Natural killer cell (primary cell): ENCODE data around the gene DNAJB9. TPM values are rescaled to one million over a fixed set of nuclear protein-coding genes. Genes with fewer than 3 reads are reported as not detected.

ENCODE experiments used
- ATAC-seq, 3 donors: fragments of 150-1000 bp in 2 of 3; fragments of 200-7000 bp in 1 of 3; cut with Tn5 transposase; 1 replicate in 1 of 3; 2 replicates in 2 of 3; pipeline ENCODE4 v1.10.0; 2021; ENCODE audit warnings: mild to moderate bottlenecking in 2 of 3, moderate library complexity in 2 of 3
- DNase-seq, 2 donors: peaks; one replicate each; pipeline versions ENCODE4 v3.0.0 to v3.0.0-alpha.2; 2013 to 2021; ENCODE audit warnings: mixed read lengths in 1 of 2
- H3K27ac ChIP-seq: one replicate; pipeline ENCODE4 v1.5.1; 2013; ENCODE audit warnings: mild to moderate bottlenecking, low read length
- H3K27me3 ChIP-seq: one replicate; pipeline ENCODE4 v1.6.1; 2013; ENCODE audit warnings: low read length; ENCODE audit not compliant: control insufficient read depth, insufficient read depth
- H3K36me3 ChIP-seq: one replicate; pipeline ENCODE4 v1.6.1; 2013; ENCODE audit warnings: low read length; ENCODE audit not compliant: control insufficient read depth, insufficient read depth
- H3K4me1 ChIP-seq: one replicate; pipeline ENCODE4 v1.6.1; 2013; ENCODE audit warnings: low read length; ENCODE audit not compliant: control insufficient read depth, insufficient read depth
- H3K4me3 ChIP-seq: one replicate; pipeline ENCODE4 v1.5.1; 2013; ENCODE audit warnings: low read length
- H3K9me3 ChIP-seq: one replicate; pipeline ENCODE4 v1.6.1; 2013; ENCODE audit warnings: low read length; ENCODE audit not compliant: control insufficient read depth, insufficient read depth
- H3K27ac Mint-ChIP-seq, 2 donors: one replicate each; pipeline ENCODE4 v1.8.0; 2022; ENCODE audit warnings: mild to moderate bottlenecking in 2 of 2, mixed read lengths in 2 of 2, moderate library complexity in 1 of 2
- H3K27me3 Mint-ChIP-seq, 2 donors: one replicate each; pipeline ENCODE4 v1.8.0; 2022; ENCODE audit warnings: low read depth in 2 of 2, mixed read lengths in 2 of 2
- H3K36me3 Mint-ChIP-seq: one replicate; pipeline ENCODE4 v1.8.0; 2022; ENCODE audit warnings: mixed read lengths
- H3K4me1 Mint-ChIP-seq, 2 donors: one replicate each; pipeline ENCODE4 v1.8.0; 2022; ENCODE audit warnings: mixed read lengths in 2 of 2
- H3K4me3 Mint-ChIP-seq: one replicate; pipeline ENCODE4 v1.8.0; 2022; ENCODE audit warnings: mild to moderate bottlenecking, moderate library complexity, mixed read lengths
- H3K9me3 Mint-ChIP-seq, 2 donors: one replicate each; pipeline ENCODE4 v1.8.0; 2022; ENCODE audit warnings: mixed read lengths in 2 of 2
- CTCF ChIP-seq: fragments of 200-600 bp; IDR thresholded peaks from one replicate; pipeline ENCODE4 v1.8.0; 2022; ENCODE audit warnings: antibody characterized with exemption
- WGBS: methylation state at CpG from one replicate; pipeline ENCODE4 v1.1.7; 2013; ENCODE audit warnings: missing lambda C conversion rate; ENCODE audit not compliant: insufficient coverage; 5-methylcytosine and 5-hydroxymethylcytosine counted together
- intact Hi-C: fragments of 100-400 bp; cut with micrococcal nuclease; formaldehyde crosslinking; loops from one replicate; pipeline ENCODE4 v1.14.2; 2022
- total RNA-seq, 4 donors: library from RNA; stranded (reverse); fragments of 120-200 nt in 1 of 4; gene quantifications; one replicate each; pipeline versions ENCODE4 v1.2.3 to v1.2.4, GENCODE V29; 2013 to 2022

Gene DNAJB9
- total RNA-seq, 3 donors from 2014 or later (not counting 1 experiment from before 2014, with no cell fraction given) = 33.9 to 44.5 (median 43.1) TPM

GRCh38 chr7:108590606-108591005 is 20.9 kb downstream of the DNAJB9 start:
- Histone ChIP-seq H3K4me3 (no peak overlapping the region), H3K27ac (no peak overlapping the region), H3K36me3 (no peaks in the 10 kb centered on the region), H3K27me3 (no peaks in the 10 kb centered on the region), H3K4me1 (no peaks in the 10 kb centered on the region), H3K9me3 (no peaks in the 10 kb centered on the region)
- Mint-ChIP-seq H3K27me3 (peaks cover 5 to 12% of the 10 kb centered on the region in 2 donors), H3K9me3 (no peaks in the 10 kb centered on the region), H3K4me3 (no peak overlapping the region), H3K4me1 (no peaks in the 10 kb centered on the region), H3K36me3 (no peaks in the 10 kb centered on the region), H3K27ac (no peak overlapping the region)
- DNase-seq (no peak), ATAC-seq (no peak)
- intact Hi-C loops = no loop called here
- TF ChIP-seq CTCF = no peak
- WGBS = 85% methylated on average over 2 of the region's 2 CpGs

GRCh38 chr7:108592646-108593201 is 23.1 kb downstream of the DNAJB9 start:
- 80% methylated on average over 3 of the region's 3 CpGs for WGBS
- Histone ChIP-seq H3K9me3 (no peaks in the 10 kb centered on the region), H3K27me3 (no peaks in the 10 kb centered on the region), H3K4me1 (no peaks in the 10 kb centered on the region), H3K36me3 (no peaks in the 10 kb centered on the region), H3K27ac (no peak overlapping the region), H3K4me3 (no peak overlapping the region)
- no peak for TF ChIP-seq CTCF
- Mint-ChIP-seq H3K27me3 (peaks cover 0 to 3% of the 10 kb centered on the region in 2 donors), H3K27ac (no peak overlapping the region), H3K4me1 (no peaks in the 10 kb centered on the region), H3K36me3 (no peaks in the 10 kb centered on the region), H3K4me3 (no peak overlapping the region), H3K9me3 (no peaks in the 10 kb centered on the region)
- DNase-seq = no peak
- intact Hi-C loops = no loop called here
- no peak for ATAC-seq

- no peak overlapping the region for H3K4me3 Mint-ChIP-seq
- Histone ChIP-seq H3K27ac (no peak overlapping the region), H3K4me1 (no peaks in the 10 kb centered on the region), H3K9me3 (no peaks in the 10 kb centered on the region), H3K27me3 (no peaks in the 10 kb centered on the region), H3K4me3 (no peak overlapping the region), H3K36me3 (no peaks in the 10 kb centered on the region)
- H3K27ac Mint-ChIP-seq = no peak overlapping the region
- 94% methylated on average over 4 of the region's 4 CpGs for WGBS
- H3K36me3 Mint-ChIP-seq = no peaks in the 10 kb centered on the region
- ATAC-seq (no peak), DNase-seq (no peak)
- no peak for TF ChIP-seq CTCF
- H3K4me1 Mint-ChIP-seq = no peaks in the 10 kb centered on the region
- intact Hi-C loops = no loop called here
- H3K9me3 Mint-ChIP-seq = no peaks in the 10 kb centered on the region
- peaks cover 12 to 28% of the 10 kb centered on the region in 2 donors for H3K27me3 Mint-ChIP-seq
Measured at GRCh38 chr7:108596560-108596959, 26.9 kb downstream of the DNAJB9 start.

- Histone ChIP-seq H3K9me3 (no peaks in the 10 kb centered on the region), H3K36me3 (no peaks in the 10 kb centered on the region), H3K27ac (no peak overlapping the region), H3K4me3 (no peak overlapping the region), H3K27me3 (no peaks in the 10 kb centered on the region), H3K4me1 (no peaks in the 10 kb centered on the region)
- DNase-seq = no peak
- no peak for TF ChIP-seq CTCF
- no peak overlapping the region for H3K4me3 Mint-ChIP-seq
- ATAC-seq = no peak
- H3K27me3 Mint-ChIP-seq = peaks cover 12 to 28% of the 10 kb centered on the region in 2 donors
- intact Hi-C loops = no loop called here
- H3K4me1 Mint-ChIP-seq = no peaks in the 10 kb centered on the region
- 88% methylated on average over 1 of the region's 2 CpGs for WGBS
- H3K36me3 Mint-ChIP-seq = no peaks in the 10 kb centered on the region
- H3K9me3 Mint-ChIP-seq = no peaks in the 10 kb centered on the region
- no peak overlapping the region for H3K27ac Mint-ChIP-seq
Measured at GRCh38 chr7:108598153-108598552, 28.5 kb downstream of the DNAJB9 start.
